Activated T-cell treated with anti-CD3 and anti-CD28 coated beads for 48 hours (primary cell): ENCODE results near the gene IWS1.
"Not testable (repeated sequence)": the region's sequence is repeated elsewhere in the genome, so short reads cannot be mapped to it uniquely, and the experiment has no call there.

Experiments used
- DNase-seq: peaks from one replicate; pipeline ENCODE4 v3.0.0-alpha.2; 2020; ENCODE audit warnings: low read depth

Gene IWS1

DNA sequence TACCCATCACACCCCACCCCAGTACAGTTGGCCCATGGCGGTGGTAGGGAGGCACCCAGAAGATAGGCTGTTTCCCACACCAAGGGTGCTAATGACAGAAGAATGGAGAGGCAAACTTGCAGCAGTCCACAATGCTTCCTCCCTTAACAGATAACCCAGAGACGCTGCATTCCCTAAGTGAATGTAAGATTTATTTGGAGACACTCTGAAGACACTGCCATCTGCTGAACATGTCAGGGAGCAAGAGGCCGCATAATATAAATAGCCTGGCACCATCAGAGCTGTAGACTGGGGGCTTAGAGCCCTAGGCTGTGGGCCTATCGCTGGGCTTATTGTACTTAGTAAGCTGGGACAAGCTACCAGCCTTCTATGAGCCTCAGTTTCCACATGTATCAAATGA, 2.2 kb upstream of the IWS1 start:
- DNase-seq = no peak

DNA sequence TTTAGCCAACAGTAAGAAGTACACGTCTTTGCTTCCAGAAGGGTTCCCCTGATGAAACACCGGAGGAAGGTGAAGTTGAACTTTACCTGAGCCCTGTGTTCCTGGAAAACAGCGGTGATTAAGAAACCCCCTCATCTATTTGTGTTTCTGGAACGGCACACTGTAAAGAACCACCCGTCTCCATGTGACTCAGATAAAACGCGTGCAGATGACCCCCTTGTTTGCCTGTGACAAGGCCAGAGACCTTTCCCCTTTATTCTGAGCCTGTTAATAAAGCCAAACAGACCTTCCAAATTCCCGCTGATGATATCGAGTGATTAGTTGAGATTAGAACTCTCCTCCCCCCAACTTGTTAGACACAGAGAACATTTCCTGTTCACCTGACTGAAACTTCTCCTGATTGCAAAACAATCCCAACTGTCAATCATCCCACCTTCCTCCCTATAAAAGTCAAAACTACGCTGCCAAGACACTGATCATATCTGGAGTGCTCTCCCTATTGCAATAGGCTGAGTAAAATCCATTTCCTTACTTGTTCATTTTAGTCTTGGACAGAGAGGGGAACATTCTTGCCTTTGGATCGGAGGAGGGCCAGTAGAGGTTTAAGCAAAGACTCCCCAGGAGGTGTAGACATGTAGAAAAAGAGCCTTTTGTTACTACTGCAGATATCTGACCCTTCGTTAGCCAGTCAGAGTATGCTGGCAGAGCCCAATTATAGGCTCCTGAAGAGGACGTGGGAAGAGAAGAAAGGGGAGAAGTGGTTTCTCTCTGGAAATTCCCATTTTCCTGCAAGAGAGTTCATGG, 914 bp upstream of the IWS1 start:
- DNase-seq = no peak

DNA sequence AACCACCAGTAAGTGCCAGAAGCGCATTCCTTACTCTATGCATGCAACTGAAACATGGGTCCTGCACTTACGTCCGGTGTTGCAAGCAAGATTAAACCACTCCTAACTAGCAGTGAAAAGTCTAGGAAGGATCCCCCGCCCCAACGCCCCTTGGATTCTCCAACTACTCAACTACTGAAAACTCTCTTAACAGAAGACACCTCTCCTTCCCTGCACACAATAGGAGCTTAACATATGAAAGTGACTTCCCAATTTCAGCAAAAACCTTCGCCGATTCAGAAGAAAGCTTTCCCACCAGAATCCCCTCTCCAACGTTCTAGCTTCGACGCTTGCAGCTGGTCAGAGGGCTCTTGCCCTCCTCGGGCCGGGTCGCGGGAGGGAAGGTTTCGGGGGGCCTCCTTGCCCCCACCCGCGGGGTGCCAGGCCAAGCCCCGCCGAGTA, 578 bp downstream of the IWS1 start:
- DNase-seq = no peak

DNA sequence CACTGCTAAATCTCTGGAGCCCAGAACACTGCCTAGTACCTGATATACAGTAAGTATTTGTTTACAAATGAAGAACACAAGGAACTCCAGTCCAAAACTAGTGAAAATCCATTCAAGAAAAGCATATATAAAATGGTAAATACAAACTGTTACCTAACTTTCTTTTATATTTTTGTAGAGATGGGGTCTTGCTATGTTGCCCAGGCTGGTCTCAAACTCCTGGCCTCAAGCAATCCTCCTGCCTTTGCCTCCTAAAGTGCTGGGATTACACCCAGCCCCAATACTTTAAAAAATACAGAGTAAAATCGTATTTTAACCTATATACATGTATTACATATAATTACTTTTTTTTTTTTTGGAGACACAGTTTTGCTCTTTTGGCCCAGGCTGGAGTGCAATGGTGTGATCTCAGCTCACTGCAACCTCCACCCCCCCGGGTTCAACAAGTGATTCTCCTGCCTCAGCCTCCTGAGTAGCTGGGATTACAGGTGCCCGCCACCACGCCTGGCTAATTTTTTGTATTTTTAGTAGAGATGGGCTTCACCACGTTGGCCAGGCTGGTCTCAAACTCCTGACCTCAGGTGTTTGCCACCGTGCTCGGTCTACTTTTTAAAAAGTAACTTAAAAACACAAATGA, 2.0 kb downstream of the IWS1 start:
- not testable (repeated sequence) for DNase-seq

DNA sequence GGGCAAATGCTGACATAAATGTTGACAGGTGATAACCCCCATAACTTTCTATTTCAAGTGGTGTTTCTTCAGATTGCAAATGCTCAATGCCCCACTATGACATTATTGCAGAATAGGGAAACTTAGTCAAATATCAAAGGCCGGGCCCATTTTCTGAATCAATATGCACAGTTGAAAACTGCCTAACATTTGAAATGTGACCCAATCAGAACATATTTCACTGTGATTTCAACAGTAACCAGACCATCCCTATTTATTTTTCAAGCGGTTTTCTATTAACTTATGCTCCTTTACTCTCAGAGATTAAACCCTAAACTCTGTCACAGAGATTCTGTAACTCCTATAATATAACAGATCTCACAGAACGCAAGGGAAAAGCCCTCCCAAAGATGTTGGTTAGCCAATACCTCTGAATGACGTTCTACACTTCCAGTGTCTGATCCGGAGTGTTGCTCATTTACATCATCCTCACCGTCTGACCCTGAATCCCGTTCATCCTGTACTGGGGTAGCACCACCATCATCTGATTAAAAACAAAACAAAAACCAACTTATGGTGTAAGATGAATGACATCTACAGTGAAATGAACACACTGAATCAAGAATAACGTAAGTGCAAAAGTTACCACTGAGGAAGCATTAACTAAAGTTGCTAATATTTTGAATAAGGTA, 2.9 kb downstream of the IWS1 start:
- DNase-seq = no peak

DNA sequence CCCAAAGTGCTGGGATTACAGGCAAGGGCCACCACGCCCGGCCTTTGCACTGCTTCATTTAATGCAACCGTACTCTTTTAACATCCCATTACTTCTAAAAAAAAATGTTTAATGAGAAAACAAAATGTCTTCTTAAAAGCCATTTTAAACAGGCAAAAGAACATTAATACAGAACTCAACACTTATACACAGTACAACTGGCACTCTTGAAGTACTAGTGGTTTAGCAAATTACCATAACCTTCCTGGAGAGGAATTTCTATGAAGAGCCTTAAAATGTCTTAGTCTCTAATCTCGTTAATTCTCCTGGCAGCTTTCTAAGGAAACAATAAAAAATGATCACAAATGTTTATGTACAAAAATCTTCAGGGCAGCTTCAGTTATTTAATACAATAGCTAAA, 5.9 kb downstream of the IWS1 start:
- DNase-seq = no peak

DNA sequence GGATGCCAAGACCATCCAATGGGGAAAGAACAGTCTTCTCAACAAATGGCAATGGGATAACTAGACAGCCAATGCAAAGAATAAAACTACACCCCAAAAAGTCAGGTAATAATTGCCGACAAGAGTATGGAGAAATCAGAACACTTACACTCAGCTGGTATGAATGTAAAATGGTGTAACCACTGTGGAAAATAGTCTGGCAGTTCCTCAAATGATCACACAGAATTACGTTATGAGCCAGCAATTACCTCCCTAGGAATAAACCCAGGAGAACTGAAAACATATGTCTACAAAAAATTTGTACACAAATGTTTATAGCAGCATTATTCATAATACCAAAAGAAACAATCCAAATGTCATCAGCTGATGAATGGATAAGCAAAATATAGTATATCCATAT, 8.8 kb downstream of the IWS1 start:
- no peak for DNase-seq

DNA sequence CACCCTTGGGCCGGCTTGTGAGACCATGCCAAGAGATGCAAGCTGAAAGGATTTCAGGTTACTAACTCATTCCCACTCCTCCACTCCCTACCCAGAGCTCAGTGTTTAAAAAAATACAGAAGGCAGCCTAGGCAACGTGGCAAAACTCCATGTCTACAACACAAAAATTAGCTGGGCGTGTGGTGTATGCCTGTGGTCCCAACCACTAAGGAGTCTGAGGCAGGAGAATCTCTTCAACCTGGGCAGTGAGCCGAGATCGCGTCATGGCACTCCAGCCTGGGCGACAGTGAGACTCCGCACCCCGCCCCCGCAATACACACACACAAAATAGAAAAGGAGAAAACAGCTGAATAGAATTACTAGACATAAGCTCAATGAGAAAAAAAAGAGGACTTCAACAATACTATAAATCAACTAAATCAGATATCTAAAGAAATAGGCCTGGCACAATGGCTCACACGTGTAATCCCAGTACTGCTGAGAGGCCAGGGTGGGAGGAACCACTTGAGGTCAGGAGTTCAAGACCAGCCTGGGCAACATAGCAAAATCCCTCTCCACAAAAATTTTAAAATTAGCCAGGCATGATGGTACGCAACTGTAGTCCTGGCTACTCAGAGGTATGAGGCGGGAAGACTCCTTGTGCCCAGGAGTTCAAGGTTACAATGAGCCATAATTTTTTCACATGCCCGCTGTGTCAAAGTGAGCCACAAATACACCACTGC, 10.1 kb downstream of the IWS1 start:
- DNase-seq = no peak

DNA sequence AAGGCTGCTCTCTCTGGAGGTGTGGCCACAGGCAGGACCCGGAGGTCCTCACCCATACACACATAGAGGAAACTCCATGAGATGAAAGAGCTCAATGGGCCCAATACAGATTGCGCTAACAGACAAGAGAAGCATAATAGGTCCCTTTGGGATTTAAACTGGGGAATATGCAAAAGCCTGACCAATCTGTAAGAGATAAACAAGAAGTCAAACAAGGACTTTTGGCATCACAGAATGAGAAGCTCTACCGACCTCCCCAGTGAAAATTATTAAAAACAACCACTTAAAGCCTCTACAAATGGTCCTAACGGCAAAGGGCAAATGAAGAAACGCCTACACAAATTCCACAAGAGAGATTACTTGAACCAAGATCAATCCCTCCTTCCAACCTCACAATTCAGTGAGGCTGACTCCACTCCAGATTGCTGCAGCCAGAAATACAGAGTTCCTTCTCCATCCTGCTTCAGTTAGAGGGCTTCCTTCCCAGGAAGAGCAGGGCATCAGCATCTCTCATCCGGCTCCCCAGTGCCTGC, 10.8 kb downstream of the IWS1 start:
- DNase-seq = no peak

DNA sequence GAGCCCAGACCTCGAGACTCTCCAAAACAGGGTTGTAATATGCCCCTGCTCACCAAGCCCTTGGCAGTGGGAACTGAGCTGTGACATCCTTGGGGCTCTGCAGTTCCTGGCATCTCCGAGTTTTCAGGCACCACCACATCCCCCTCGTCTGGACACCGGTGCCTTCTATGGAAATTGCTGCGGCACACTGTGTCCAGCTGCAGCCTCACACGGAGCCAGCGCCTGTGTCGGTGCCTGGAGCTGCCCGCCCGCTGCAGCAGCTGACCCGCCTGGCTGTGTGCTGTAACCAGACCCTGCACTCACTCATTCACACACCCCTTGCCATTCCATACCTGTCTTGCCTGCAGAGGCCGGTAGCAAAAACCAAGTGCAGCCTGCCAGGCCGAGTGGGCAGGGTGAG, 11.8 kb downstream of the IWS1 start:
- no peak for DNase-seq

DNA sequence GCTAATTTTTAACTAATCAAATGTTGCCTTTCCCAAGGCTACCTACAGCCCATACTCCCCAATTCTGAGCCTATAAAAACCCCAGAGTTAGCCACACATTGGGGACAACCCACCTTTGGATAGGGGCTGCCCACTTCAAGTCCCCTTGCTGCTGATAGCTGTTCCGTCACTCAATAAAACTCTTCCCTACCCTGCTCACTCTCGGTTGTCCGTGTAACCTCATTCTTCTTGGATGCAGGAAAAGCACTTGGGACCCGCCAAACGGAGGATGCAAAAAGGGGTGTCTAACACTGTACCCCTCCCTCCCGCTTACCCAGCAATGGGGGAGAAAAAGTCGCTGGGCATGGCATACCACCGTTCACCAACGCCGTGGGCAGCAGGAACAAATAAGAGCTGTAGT, 12.2 kb downstream of the IWS1 start:
- DNase-seq = no peak

DNA sequence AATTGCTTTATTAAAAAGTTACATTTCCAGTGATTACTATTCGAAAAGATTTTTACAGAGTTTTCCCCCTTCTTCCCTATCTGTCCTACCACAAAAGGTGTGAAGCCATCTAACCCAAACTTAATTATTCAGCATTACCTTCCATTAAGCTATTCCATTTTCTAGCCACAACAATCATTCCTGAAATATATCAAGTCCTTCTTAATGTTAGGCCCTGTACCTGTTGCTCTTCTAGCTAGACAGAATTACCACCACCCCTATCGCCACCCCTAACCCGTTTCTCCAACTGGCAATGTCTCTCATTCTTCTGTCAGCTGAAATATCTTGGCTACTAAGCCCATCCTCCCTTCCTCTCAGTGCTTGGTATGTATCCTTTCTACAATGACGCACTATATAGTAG, 13.9 kb downstream of the IWS1 start:
- no peak for DNase-seq

DNA sequence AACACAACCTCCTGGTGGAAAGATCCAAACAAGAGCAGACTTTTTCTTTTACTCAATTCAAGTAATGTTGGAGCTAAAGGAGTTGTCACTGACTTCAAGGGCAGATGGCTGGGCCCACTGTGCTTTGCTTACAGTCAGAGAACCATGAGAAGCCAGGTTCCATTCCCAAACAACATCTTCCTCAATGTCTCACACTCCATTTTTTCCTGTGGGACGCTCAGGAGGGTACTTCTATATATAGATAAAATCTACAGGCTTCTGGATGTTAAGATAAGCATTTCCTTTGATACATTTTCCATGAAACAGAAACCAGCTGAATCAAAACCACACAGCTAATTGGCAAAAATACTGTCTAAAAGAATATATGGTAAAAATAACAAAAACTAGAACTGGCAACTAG, 14.4 kb downstream of the IWS1 start:
- no peak for DNase-seq

DNA sequence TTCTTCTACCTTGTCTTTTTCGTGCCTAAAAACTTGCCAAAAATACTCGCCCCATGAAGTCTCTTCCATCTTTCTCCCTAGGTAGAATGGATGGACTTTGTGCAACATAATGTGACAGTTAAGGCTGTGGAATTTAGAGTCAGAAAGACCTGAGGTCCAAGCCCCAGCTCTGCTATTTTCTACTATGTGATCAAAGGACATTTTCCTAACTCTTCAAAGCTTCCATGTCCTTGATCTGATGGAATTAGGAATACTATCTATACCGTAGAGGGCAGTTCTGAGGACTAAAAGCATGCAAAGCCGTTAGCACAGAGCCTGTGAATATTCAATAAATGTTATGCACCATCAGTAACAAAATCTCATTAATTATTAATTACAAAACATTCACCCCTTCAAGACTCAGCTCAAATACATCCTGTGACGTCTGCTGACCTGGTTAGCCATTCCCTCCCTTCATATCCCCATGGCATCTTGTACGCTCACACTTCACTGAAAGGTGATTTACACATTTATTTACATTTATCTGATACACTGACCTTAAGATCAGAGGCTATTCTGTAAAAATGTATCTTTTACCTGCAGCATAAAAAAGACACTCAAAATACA, 15.1 kb downstream of the IWS1 start:
- DNase-seq = no peak

DNA sequence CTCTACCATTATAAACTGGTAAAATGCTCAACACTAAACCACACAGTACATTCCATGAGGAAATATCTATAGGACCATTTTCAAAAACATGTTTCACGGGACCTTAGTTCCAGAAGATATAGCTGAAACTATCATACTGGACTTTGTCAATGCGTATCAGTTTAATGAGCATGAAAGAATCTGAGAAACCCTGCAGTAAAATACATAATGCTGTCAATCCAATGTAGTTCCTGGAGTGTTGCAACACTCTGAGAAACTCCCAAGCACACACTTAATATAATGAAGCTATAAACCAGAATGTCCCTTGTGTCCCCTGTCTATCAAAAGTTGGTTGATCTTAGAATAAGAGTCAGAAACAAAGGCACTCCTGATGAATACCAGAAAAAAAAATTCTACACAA, 16.2 kb downstream of the IWS1 start:
- no peak for DNase-seq

DNA sequence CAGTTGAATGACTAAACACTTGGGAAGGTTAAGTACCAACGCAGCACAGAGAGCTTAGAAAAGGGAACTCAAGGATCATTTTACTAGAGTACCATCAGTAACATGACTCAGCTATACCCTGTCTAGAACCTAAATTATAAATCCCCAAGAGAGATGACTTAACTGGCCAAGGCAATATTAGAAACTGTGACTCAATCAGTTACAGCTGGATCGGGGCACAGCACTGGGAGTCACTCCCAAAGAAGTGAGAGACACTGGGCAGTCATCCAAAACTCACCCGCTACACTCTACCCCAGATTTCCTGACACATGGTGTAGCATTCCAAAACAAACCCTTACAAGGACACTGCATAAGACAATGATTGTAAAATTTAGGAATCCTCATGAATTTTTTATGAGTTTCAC, 17.7 kb downstream of the IWS1 start:
- no peak for DNase-seq

DNA sequence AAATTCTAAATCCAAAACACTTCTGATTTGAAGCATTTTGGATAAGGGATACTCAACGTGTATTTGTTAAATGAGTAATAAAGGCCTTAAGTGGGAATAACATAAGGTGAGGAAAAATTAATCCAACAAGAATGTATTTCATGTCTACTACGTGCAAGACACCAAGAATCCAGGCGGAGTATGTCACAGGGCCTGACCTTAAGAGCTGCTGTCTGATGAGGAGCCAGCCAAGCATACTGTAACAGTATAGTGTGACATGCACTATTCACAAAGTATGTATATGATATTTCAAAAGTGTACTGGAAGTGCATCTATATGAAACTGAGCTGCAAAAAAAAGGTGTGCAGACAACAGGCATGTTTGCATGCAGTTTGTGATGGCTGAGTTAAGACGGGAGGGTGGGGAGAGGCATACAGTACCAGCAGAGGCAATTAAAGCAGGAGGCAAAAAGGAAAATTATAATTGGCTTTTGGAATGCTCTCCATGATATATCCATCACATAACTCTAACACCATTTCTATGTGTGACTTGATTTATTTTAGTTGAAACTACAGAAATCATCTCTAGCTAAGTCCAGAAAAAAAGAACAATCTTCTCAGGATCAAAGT, 18.2 kb downstream of the IWS1 start:
- DNase-seq = no peak

DNA sequence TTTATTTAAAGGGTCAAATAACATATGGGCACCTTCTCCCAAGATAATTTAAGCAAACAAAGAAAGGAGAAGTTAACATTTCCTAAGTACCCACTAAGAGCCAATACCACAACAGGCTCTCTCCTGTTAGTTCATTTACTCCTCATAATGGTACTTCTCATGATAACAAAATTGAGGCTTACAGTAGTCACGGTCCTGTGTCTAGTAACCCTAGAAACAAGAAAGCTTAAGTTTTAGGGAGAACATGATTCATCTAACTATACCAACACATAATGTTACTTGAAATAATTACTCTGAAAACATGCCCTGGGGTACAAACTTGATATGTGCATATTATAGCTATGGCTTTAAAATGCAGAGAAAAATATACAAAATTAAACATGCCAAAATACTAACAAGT, 19.8 kb downstream of the IWS1 start:
- no peak for DNase-seq

DNA sequence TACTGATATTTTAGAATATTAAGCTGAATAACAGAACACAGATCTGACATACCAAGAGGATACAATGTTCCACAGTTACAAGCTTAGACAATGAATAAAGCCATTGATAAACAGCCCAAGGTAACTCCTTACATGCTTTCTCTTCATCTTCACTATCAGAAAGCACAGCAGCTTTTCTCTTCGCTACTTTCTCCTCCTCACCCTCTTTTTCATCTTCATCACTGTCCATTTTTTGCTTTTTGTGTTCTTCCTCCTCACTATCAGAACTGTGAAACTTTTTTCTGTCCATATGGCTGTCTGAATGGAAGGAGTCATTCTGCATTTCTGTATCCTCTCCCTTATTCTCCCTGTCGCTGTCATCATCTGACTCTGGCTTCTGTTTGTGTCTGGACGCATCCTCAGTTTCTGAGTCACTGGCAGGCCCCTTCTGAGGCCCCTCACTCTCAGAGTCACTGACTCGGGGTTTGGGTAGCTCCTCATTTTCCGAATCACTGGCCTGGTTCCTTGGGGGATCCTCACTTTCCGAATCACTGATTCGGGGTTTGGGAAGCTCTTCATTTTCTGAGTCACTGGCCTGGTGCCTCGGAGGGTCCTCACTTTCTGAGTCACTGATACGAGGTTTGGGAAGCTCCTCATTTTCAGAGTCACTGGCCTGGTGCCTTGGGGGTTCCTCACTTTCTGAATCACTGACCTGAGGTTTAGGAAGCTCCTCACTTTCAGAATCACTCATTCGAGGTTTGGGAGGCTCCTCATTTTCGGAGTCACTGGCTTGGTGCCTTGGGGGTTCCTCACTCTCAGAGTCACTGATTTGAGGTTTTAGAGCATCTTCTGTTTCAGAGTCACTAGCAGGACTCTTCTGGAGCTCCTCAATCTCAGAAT, 21.5 kb downstream of the IWS1 start:
- DNase-seq = no peak

DNA sequence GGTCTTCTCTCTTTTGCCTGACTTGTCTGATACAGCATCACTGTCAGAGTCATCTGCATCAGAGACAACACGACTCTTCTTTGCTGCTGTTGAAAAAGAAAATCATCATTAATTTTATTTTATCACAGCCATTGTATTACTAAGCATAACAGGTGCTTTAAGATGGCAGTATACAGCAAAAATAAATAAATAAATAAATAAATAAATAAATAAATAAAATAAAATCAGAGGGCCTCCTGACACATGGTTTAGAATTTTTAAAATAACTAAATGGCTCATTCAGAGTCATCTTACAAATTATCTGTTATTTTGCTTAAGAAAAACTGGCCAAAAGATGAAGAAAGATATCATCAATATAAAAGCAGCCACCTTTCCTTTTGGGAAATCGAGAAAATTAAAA, 22.8 kb downstream of the IWS1 start:
- DNase-seq = no peak

DNA sequence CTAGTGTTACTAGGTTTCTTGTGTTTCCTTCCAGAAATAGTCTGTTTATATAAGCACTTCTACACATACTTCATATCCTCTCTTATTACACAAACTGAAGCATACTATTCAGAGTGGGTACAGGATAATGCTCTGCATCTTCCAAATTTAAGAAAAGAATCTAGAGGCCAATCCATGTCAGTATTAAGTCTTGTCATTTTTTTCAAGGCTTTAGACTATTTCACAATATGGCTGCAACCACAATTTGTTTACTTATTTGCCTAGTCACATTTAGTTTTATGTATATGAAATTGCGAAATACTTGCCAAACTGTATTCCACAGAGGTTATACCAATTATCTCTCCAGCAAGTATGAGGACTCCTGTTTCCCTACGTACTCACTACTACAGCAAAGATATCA, 27.9 kb downstream of the IWS1 start:
- DNase-seq = no peak
